ENCODE results near the gene C3orf22.
A peak's percentile ranks its signal among the peaks of the same experiment; 100 is the strongest.
"Not testable (repeated sequence)": the region's sequence is repeated elsewhere in the genome, so short reads cannot be mapped to it uniquely, and the experiment has no call there.

Gene C3orf22

DNA sequence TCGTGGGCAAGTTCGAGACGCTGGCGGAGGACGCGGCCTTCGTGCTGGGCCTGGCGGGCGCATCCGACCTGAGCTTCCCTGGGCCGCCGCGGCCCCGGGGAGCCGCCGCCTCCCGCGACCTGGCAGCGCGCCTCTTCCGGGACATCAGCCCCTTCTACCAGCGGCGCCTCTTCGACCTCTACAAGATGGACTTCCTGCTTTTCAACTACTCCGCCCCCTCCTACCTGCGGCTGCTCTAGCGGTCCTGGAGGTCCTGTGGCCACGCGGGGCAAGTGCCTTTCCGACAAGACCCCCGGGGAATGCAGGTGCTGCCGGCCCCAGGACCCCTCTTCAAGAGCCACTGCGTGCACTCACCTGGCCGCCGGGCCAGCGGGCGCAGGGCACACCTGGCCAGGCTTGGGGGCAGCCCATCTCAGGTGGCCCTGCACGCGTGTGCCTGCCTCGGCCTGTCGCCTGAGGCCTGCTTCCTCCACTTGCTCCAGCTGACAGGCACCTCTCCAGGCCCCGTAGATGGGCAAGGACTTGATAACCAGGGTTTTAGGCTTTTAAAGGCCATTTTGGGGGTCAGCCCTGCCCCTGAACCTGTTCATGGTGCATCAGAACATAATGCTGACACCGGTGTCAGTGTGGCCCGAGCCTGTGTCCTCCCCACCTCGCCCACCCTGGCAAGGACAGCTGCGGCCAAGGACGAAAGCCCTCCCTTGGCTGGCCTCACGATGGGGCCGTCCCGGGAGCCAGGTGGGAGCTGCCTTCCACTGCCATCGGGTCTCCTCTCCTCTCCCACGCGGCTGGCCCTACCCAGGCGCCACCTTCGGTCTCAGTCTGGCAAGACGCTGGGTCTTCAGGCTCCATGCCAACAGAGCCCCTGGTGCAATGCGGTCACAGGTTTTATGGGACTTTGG is 16.1 kb downstream of the C3orf22 start:
- DNase-seq = no peak

DNA sequence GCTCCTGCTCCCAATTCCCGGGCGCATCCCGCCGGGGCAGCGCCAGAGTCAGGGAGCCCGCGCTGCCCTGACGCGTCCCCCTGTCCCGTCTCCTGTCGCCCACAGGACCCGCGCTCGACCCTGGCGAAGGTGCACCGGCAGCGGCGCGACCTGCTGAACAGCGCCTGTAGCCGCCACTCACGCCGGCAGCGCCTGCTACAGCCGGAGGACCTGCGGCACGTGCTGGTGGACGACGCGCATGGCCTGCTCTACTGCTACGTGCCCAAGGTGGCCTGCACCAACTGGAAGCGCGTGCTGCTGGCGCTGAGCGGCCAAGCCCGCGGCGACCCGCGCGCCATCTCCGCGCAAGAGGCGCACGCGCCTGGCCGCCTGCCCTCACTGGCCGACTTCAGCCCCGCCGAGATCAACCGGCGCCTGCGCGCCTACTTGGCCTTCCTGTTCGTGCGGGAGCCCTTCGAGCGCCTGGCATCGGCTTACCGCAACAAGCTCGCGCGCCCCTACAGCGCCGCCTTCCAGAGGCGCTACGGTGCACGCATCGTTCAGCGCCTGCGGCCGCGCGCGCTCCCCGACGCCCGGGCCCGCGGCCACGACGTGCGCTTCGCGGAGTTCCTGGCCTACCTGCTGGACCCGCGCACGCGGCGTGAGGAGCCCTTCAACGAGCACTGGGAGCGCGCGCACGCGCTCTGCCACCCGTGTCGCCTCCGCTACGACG is 16.9 kb downstream of the C3orf22 start:
- no peak for DNase-seq

- no peak for DNase-seq
Measured at GRCh38 chr3:126540951-126541627, 17.6 kb downstream of the C3orf22 start.

DNA sequence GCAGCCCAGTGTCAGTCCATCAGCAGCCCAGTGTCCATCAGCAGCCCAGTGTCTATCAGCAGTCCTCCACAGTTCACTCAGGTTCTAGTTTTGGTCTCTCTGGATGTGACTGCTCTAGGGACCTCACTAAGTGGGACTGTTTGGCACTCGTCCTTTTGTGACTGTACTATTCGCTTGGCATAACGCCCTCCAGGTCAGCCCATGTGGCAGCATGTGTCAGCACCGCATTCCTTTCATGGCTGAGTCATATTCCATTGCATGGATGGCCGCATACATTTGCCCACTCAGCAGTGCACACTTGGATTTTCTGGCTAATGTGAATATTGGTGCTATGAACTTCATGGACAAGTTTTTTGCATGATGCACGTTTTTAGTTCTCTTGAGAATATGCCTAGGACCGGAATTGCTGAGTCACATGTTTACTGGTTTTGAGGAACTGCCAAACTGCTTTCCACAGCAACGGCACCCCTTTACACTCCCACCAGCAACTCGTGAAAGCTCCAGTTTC is 18.3 kb downstream of the C3orf22 start:
- peak; percentile 11 for DNase-seq

DNA sequence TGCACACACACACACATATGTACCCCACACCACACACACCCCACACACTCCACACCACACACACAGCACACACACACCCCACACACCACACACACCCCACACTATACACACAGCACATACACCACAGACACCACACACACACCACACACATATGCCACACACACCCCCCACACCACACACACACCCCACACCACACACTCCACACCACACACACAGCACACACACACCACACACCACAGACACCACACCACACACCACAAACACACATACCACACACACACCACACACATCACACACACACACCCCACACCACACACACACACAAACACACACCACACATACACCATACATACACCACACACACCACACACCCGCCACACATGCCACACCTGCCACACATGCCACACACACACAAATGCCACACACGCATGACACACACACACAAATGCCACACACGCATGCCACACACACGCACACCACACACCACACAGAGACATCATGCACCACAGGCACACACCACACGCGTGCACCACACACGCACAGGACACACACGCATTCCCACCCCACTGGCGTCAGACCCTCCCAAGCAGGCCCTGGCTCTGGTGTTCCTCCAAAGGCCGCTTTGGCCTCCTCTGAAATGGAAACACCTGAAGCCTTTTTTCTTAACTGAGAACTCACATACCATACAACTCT is 19.0 kb downstream of the C3orf22 start:
- DNase-seq = no peak

DNA sequence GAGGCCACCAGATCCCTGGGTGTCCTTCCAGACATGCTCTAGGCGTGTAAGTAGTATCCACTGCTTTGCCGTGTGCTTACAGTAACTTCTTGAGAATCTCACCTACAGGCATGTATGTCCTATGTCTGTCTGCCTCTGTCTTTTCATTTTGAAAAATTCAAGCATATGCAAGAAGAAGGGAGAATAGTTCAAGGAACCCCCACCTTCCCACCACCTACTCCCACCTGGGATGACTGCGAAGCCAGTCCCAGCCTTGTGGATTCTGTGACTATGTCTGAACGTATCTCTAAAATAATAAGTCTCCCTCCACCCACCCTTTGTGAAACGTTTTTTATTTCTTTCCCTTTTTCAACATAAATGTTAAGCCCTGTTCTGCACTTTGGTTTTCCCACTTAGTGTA is 19.8 kb downstream of the C3orf22 start:
- peak; percentile 16 for DNase-seq

DNA sequence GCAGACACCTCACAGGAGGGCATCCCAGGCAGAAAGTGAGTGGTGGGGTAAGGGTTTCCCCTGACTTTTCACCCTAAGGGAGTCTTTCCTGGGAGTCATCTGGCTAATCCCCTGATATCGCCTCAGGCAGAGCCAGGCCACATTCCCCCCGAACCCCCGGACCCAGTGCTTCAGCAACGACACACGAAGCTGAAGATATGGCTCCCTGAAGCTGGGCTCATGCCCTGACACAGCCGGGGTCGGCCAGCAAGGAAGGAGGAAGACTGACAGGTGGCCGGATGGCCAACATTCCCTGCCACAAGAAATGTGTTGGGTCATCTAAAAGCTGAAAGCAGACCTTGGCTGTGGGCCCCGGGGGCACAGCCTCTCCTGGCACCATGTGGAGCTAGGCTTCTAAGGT is 20.4 kb downstream of the C3orf22 start:
- no peak for DNase-seq

DNA sequence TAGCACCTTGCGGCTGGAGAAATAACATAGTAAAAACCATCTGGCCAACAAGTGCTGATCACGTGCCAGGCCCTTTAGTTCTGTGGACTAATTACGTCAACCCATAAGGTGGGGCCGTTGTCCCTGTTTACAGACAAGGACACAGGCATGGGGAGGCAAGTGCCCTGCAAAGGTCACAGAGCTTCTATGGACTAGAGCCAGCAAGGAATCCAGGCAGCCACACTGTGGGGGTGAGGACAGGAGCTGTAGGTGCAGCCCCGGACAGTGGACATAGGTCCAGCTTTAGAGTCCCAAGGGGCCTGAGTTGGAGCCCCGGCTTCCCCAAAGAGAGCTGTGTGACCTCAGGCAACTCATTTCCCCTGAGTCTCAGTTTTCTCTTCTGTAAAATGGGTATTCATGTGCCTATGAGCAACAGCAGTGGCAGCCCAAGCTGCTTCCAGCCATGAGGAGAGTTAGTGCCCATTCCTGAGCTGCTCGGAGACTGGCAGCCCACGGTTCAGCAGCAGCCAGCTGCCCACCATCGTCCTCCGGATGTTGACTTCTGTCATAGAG is 20.9 kb downstream of the C3orf22 start:
- DNase-seq = peak; percentile 71

- peak; percentile 29 for DNase-seq
Measured at GRCh38 chr3:126537116-126537729, 21.5 kb downstream of the C3orf22 start.

DNA sequence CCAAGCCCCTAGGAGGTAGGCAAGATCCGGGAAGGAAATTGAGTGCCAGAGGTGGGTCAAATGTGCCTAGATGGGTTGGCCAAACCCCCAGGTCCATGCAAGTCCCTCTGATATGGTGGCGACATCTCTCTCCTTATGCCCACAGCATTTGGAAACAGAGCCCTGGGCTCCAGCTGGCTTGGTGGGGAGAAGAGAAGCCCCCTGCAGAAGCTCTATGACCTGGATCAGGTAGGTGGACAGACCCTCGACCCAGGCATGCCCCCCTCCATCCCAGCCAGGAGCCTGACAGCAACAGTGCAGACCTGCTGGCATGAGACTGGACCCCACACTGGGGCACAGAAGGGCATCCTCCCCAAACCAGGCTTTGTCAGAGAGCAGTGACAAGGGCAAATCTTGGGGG is 22.6 kb downstream of the C3orf22 start:
- no peak for DNase-seq

DNA sequence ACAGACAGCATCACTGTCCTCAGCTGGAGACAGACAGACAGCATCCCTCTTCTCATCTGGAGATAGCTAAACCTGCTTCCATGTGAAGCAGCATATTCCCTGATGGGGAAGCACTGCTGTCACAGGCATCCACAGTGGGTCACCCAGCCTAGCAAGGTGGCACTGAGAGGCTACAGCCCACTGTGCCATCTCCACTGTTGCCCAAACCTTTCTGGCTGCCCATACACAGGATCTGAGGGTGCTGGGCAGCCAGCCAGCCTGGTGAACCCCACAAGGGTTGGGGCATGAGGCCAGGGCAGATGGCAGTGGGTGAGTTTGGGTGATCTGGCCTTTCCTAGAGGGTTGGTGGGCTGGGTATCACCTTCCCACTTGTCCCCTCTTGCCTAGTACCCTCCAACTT is 23.1 kb downstream of the C3orf22 start:
- no peak for DNase-seq

DNA sequence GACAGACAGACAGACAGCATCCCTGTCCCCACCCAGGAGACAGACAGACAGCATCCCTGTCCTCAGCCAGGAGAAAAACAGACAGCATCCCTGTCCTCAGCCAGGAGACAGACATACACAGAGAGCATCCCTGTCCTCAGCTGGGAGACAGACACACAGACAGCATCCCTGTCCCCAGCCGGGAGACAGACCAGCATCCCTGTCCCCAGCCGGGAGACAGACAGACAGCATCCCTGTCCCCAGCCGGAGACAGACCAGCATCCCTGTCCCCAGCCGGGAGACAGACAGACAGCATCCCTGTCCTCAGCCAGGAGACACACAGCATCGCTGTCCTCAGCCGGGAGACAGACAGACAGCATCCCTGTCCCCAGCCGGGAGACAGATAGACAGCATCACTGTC is 24.0 kb downstream of the C3orf22 start:
- not testable (repeated sequence) for DNase-seq

GRCh38 chr3:126533506-126533905 is 25.2 kb downstream of the C3orf22 start:
- no peak for DNase-seq

DNA sequence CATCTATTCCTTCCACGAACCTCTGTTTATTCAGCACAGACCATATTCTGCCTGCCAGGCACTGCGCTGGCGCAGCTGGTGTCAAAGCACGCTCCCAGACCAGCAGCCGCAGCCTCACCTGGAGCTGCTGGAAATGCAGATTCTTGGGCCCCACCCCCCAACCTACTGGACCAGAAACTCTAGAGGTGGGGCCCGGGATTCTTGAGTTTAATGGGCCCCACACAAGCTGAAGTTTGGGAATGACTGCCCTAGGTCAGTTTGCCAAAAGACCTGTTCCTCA is 27.7 kb downstream of the C3orf22 start:
- DNase-seq = no peak

- no peak for DNase-seq
Measured at GRCh38 chr3:126530171-126531050, 28.3 kb downstream of the C3orf22 start.

DNA sequence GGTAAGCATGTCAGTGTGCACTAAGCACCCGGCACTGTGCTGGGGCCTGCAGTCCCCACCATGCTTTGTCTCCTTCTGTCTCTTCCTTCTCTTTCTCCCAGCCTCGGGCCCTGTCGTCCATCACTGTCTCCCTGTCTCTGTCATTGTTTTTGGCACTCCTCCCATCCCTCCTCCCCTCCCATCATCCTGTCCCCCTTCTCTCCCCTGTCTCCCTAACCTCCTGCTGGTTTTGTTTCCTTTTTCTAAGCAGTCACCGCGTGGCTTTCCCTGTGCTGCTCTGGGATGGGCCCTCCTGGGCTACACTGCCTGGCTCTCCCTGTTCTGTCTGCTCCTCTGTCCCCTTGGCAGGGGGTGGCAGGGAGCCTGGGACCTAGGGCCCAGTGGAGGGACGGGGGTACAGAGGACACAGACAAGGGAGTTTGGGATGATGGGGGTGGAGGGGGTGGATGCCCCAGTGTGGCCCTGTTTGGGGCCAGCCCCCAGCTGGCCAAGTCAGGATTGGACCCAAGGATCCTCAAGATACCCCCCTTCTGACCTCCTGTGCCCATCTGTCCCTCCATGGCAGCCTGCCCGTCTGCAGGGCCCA is 29.1 kb downstream of the C3orf22 start:
- no peak for DNase-seq

- no peak for DNase-seq
Measured at GRCh38 chr3:126528800-126529541, 29.8 kb downstream of the C3orf22 start.

GRCh38 chr3:126528419-126528799 is 30.3 kb downstream of the C3orf22 start:
- DNase-seq = no peak

DNA sequence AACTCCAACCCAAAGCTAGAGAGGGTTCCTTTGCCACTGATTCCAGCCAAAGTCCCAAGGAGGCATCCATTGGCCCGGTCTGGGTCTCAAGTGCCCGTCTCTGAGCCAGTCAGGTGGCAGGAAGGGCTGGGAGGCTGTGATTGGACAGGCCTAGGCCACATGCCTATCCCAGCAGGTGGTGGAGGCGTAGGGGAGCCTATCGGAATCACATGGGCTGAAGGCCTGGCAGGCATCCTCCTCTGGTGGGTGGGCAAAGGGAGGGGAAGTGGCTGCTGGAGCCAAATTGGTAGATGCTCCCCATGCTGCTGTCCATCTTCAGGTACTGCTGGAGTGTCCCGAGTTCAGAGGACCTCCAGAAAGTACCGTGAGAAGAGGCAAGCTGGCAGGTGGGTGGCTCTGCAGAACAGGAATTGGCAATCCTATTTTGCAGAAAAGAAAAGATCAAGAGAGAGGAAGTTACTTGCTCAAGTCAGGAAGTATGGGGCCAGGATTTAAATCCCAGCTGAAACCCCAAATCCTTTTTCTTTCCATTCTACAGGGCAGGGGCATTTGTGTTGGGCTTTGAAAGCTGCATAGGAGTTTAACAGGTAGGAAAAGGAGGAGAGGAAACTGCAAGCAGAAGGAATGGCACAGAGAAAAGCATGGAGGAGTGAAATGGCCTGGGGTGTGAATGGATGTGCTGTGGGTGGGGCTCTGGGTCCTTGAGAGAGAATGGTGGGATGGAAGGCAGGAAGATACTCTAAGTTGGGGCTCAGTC is 31.1 kb downstream of the C3orf22 start:
- DNase-seq = no peak

All from NCI-H2171 treated with DMSO at 0.1 percent for 48 hours (cell line).